Measurements from ENCODE around the gene DCAF6.
A peak's percentile ranks its signal among the peaks of the same experiment; 100 is the strongest.

DCAF6 gene

DNA sequence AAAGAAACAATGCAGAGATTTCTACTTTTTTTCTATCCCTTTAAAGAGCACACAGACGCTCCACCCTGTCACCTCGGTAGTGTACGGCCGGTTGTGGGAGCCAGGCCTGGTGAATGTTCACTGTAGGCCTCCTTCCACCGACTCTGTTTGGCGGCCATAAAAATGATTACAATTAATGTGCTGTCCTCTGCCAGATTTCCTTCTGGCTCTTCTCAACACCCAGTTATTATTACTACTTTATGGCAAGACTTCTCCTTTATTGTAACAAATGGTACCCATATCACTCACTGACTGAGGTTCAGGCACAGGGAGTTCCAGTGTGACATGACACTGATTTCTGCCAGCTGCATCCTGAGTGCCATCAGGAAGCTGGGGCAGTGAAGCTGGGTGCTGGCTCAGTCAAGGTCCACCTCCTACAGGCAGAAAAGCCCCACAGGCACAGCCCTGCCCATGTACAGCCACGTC, 162.9 kb downstream of the DCAF6 start:
- DNase-seq (ENCODE audit: low read depth in 3 of 3, low spot score in 1 of 3) = no peak

DNA sequence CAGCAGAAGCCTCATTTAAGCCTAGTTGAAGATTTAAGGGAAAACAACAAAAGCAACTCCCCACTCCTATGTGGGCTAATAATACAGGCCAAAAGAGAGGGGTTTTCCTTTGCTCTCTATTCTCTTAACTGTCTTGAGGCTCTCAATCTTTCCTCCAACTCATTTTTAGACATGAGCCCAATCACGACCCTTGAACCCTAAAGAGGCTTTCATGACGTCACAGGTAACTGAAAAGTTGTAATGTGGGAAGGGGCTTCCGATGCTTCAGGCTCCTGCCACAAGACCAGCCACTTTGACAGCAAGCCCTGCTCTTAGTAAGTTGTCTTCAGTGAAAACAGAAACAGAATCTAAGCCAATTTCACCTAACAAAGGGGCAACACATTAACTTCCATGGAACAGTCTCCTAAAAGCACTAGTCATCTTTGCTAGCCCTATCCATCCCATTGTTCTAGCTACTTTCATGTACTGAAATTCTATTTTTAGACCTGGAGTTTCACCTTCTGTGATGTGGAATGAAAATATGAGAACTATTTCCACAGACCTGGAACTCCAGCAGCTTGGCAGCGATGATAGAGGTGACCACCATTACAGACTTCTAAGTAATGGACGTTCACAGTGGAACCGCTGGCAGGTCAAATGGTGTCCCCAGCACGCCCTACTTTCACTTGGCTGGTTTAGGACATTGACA, 164.0 kb downstream of the DCAF6 start:
- no peak for DNase-seq (ENCODE audit: low read depth in 3 of 3, low spot score in 1 of 3)

DNA sequence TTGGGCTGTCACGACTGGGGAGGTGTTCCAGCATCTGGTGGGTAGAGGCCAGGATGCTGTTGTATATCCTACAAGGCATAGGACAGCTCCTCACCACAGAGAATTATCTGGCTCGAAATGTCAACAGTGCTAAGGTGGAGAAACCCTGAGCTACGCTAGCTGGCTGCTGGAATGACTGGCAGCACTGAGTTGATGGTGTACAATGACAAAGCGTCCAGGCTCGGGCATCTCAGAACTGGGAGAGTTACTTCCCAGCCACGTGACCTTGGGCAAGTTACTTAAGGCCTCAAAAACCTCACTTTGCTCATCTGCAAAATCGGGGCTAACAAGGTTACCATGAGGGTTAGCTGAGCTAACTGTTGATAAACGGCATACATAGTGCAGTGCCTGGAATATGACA, 164.9 kb downstream of the DCAF6 start:
- no peak for DNase-seq (ENCODE audit: low read depth in 3 of 3, low spot score in 1 of 3)

DNA sequence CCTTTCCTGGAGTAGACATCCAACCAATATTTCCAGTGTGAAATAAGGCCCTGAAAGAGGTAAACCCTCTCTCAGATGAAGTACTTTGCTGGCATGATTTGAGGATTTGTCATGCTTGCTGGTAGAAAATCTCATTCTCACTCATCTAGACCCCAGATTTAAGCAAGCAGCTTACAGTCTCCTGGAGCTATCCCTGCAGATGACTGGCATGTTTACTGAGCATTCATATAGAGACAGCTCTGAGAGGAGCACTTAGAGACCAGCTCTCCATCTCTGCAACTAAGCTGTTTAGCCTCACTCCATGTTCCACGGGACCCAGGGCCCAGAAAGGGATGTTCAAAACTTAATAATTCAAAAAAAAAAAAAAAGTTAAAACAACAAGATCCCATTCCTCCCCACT, 166.0 kb downstream of the DCAF6 start:
- DNase-seq (ENCODE audit: low read depth in 3 of 3, low spot score in 1 of 3) = no peak

DNA sequence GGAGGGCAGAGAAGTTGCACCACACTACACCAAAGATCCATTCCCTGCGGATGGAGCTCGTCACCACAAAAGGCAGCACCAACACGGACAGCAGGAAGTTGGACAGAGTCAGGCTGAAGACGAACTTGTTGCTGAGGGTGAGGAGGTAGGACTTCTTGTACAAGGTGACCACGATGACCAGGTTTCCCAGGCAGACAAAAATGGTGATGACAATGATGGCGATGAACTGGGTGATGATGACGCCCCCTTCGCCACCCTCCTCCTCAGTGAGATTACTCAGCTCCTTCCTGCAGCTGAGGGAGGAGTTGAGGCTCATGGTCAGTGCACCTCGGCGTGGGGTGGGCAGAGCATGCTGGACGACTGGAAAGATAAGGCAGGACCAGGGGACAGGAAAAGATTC, 168.1 kb downstream of the DCAF6 start:
- DNase-seq (ENCODE audit: low read depth in 3 of 3, low spot score in 1 of 3) = no peak

DNA sequence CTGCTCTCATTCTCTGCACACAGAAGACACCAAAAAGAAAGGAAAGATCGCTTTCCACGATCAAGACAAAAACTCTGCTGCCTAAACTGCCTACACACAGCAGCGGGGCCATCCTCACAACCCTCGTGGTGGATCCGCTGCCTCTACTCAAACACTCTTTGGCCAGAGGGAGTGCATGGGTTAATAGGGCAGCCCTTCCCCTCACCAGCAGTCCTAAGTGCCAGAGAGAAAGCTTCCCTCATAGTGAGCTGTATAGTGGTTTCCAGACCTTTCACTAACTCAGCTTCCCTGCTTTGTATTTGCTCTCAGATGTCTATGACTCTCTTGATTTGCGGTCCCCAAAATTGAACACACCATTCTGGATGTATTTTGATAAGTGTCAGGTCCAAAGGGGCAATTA, 169.4 kb downstream of the DCAF6 start:
- DNase-seq (ENCODE audit: low read depth in 3 of 3, low spot score in 1 of 3) = no peak

DNA sequence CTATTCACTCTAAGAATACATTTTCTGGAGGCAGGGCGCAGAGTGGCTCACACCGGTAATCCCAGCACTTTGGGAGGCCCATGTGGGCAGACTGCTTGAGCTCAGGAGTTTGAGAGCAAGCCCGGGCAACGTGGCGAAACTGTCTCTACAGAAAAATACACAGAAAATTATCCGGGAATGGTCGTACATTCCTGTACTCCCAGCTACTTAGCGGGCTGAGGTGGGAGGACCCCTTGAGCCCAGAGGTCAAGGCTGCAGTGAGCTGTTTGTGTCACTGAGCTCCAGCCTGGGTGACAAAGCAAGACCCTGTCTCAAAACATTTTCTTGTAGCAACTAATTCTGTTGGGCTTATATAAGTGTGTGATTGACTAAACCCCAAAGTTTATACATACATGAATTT, 169.8 kb downstream of the DCAF6 start:
- DNase-seq (ENCODE audit: low read depth in 3 of 3, low spot score in 1 of 3) = no peak

DNA sequence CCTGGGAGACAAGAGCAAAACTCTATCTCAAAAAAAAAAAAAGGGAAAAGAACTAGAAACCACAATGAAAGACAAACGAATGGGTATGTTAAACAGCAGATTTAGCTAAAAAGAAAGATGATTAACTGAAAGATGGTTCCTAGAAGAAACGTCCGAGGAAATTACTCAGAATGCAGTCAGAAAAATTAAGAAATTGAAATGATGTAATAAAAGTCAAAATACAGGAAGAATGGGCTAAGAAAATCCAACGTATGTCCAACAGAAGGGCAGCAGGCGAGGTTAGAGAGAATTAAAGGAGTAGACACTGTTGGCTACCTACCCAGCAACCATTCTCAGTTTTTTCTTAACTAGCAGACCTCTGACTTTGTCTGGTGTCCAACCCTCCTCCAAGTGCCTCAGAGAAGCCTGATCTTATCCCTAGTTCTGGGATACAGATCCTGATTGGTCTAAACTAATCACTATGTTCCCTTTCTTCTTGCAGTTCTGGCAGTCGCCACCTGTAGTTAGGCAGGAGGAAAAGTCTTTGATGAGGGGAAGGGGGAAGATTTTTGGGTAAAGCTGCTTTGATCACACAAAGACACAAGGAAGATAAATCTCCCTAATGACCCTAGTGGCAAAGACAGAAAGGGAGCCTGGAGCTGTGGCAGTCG, 174.5 kb downstream of the DCAF6 start:
- no peak for DNase-seq (ENCODE audit: low read depth in 3 of 3, low spot score in 1 of 3)

DNA sequence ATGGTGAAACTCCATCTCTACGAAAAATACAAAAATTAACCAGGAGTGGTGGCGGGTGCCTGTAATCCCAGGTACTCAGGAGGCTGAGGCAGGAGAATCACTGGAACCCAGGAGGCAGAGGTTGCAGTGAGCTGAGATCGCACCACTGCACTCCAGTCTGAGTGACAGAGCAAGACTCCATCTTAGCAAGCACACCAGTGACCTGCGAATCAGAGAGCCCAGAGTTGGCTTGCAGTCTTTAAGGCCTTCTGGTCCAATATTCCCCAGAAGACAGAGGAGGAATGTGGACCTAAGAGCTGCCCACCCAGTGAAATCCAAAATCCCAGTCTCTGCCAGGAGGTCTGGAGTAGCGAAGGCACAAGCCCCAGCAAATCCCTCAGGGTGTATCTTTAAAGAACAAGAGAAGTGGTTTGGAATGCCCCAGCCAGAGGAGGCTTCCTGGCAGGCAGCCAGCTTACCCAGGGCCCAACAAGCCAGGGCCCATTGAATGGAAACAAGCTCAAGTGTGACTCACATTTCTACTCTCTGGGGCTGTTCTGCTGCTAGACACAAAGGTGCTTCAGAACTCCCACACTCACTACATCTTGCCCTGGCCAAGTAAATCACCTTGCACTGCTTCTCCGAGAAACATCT, 176.3 kb downstream of the DCAF6 start:
- peak in 1 of 3 donors; percentile 41 for DNase-seq (ENCODE audit: low read depth in 3 of 3, low spot score in 1 of 3)

DNA sequence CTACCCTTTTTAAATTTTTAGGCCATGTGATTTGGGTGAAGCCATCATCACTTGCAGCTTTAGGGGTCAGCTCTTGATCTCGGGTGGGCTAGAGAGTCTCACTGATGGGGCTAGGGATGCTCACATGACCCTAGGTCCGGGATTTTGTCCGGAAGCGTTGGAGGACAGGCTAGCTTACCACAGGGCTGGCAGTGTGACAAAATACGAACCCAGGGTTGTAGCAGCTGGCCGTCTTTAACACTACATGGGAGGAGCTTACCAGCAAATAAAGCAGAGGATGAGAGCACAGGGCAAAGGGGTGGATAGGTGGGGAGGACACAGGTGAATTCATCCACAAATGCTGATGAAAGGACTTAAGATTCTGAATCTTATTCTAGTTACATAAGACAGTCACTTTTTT, 178.4 kb downstream of the DCAF6 start:
- no peak for DNase-seq (ENCODE audit: low read depth in 3 of 3, low spot score in 1 of 3)

DNA sequence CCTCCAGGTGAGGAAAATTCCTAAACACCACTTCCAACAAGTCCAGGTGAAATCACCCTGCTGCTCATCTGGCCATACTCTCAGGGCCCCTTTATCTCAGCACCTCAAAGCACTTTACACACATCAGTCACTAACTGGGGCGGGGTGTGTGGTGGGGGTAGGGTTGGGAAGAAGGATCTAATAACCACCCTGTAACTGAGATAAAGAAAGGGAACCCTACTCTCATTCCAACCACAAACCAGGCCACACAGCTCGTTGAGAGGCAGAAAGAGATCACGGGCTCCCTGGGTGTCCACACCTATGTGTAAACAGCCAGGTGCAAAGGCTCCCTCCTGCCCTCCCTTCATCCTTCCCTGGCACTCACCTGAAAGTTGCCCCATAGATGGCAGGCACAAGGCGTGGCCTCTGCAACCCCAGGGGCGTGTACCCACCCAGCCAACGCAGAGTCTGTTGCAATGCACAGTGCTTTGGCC, 179.9 kb downstream of the DCAF6 start:
- DNase-seq (ENCODE audit: low read depth in 3 of 3, low spot score in 1 of 3) = no peak

DNA sequence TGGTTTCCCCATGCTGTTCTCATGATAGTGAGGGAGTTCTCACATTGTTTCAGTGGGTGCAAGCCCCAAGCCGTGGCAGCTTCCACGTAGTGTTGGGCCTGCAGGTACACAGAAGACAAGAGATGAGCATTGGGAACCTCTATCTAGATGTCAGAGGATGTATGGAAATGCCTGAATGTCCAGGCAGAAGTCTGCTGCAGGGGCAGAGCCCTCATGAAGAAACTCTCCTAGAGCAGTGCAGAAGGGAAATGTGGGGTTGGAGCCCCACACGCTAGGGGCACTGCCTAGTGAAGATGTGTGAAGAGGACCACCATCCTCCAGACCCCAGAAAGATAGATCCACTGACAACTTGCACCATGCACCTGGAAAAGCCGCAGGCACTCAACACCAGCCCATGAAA, 183.3 kb downstream of the DCAF6 start:
- DNase-seq (ENCODE audit: low read depth in 3 of 3, low spot score in 1 of 3) = no peak

DNA sequence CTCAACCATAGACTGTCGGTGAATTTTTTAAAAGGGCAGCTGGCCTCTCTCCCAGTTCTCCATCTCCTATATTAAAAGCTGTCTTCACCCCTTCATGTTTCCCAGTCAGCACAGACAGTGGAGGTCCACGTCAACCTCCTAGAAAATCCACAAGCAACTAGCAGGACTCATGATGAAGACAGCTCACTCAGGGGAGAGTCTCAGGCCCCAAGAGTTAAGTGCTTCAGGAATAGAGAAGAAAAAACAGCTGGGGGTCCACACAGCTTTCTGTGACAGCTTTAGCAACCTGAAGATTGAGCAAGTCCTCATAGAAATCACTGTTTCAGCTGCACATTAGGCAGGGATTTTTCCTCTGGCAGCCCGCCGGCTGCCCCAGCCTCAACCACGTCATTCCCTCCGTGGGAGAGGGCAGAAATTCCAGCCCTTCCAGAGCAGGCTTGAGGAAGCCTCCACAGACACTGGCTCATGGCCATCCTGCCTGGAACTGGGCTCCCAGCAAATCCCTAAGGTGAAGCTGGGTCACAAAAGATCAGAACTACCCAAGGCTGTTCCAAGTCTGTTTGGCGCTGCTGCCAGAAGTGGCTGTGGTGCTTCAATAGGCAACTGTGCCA, 185.0 kb downstream of the DCAF6 start:
- DNase-seq (ENCODE audit: low read depth in 3 of 3, low spot score in 1 of 3) = no peak

DNA sequence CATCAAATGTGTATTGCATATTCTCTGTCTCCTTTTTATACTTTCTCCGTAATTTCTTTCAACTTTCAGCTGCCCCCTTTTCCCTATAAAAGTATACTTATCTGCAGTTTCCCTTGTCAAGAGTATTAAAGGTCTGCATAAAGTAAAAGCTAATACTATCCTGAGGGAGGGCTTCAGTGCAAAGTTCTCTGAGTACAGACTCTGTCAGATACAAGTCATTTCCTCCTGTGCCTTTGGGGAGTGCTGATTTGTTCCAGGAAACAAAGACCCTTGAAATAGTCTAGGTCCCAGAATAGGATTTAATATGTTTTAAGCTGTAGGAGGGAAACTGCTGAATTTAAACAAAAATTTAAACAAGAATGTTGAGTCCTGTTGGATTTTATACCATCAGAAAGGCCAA, 188.6 kb downstream of the DCAF6 start:
- no peak for DNase-seq (ENCODE audit: low read depth in 3 of 3, low spot score in 1 of 3)

Measured in stimulated activated CD4-positive, alpha-beta T cell treated with anti-CD3 and anti-CD28 coated beads, TNF-alpha, amount 100 ng/mL, for 1 hour (primary cell).